Kidney capillary endothelial cell (primary cell): ENCODE results near the gene OR10G7.
"Not testable (repeated sequence)": the region's sequence is repeated elsewhere in the genome, so short reads cannot be mapped to it uniquely, and the experiment has no call there.

Experiments used
- DNase-seq: peaks from one replicate; pipeline ENCODE4 v3.0.0-alpha.2; 2018; ENCODE audit warnings: low spot score

OR10G7 gene

DNA sequence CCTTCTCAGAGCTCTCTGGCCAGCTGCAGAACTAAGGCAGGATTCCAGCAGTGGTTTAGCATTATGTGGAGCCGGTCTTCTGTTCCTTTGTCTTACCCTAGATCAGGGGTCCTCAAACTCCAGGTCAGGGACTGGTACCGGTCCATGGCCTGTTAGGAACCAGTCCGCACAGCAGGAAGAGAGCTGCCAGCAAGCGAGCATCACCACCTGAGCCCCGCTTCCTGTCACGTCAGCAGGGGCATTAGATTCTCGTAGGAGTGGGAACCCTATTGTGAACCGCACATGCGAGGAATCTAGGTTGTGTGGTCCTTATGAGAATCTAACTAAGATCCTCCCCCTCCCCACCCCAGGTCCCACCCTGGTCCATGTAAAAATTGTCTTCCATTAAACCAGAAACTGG, 1.6 kb downstream of the OR10G7 start:
- DNase-seq, result no peak

DNA sequence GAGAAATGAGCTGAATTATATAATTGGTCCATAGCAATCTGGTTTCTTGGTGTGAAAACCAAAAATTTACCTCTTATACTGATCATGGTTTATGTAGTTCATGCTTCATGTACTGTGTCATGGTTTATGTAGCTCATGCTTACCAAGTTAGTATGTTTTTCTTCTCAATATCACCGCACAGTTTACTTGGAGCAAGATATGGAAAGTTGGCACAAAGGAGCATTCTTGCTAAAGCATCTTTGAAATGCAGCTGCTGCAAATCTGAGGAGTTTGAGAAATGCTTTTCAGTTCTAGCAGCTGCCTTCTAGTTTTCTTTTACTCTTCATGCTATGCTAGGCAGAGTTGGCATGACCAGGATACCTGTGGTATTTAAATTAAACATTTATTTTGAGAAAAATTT, 4.5 kb downstream of the OR10G7 start:
- DNase-seq, result no peak

DNA sequence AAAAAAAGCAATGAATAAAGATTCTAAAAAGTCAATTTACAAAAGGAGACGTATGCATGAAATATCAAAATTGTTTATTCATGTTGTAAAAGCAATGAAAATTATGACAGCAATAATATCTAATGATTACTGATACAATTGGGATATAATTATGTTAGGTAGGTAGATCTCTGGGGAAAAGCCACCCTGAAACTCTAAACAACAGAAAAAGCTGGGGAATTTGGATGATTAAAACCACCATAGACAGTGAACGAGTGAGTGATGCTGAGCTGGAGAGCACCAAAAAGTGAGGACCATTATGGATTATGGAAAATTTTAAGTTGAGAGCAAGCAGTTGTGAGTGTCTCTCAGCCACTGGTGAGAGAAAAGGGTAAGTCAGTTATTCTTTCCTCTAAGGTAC, 14.6 kb downstream of the OR10G7 start, which contains the start of gene OR10G8:
TSS of gene OR10G8 (plus strand) at position 301 of the 400 bp plus-strand sequence. CDS start 2,825 bp downstream, outside the sequence.
- DNase-seq, result no peak

DNA sequence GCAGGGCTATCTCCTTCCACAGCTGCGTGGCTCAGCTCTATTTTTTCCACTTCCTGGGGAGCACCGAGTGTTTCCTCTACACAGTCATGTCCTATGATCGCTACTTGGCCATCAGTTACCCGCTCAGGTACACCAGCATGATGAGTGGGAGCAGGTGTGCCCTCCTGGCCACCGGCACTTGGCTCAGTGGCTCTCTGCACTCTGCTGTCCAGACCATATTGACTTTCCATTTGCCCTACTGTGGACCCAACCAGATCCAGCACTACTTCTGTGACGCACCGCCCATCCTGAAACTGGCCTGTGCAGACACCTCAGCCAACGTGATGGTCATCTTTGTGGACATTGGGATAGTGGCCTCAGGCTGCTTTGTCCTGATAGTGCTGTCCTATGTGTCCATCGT, 25.3 kb downstream of the OR10G7 start:
- not testable (repeated sequence) for DNase-seq

DNA sequence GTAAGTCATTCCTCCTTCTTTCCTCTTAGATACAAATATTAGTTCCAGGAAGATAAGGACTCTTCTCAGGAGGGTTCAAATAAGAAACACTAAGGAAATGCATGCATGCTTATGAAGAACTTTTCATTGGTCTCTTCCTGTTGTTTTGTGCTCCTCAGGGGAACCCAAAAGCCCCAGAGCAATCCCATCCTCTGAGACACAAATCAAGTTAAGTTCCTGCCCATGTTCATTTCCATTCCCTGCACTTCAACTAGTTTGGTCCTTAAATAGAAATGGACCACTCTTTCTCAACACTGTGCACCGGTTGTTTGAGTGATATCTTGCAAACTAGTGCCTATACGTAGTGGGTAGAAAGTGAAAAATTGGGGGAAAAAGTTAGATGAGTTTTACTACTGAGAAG, 28.4 kb downstream of the OR10G7 start, which contains the start of gene OR10G4:
TSS of gene OR10G4 (plus strand) at position 301 of the 400 bp plus-strand sequence. CDS start 2,578 bp downstream, outside the sequence.
- DNase-seq, result no peak

DNA sequence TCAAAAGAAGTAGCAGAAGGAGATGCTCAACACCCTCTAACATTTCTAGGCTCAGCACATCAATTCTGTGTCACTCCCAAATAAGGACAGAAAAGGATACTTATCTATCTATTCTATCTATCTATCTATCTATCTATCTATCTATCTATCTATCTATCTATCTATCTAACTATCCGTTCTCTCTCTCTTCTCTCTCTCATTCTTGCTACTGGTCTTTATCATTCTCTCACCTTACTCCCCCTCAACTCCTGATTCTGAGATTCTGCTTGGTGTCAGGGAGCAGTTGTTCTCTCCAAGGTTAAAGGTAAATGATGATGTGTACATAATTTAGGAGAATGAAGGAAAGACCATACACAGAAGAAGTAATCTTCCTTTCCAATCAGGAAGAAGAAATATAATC, 46.0 kb downstream of the OR10G7 start, which contains the start of gene OR10G6:
TSS of gene OR10G6 (minus strand) at position 43 of the 400 bp plus-strand sequence. CDS start at position 43, 0 bp downstream.
- no peak for DNase-seq
